GM12891 (cell line): ENCODE measurements around the gene GPS1.

Experiments
- POLR2A ChIP-seq: IDR thresholded peaks from 2 replicates; pipeline ENCODE4 v1.6.1; 2011; ENCODE audit warnings: low read depth, low read length, control low read depth
- POLR2AphosphoS5 ChIP-seq: IDR thresholded peaks from 2 replicates; pipeline ENCODE4 v1.6.1; 2011; ENCODE audit warnings: low read depth, low read length, control low read depth

- TF ChIP-seq POLR2A (no peak), POLR2AphosphoS5 (no peak)
Measured at GRCh38 chr17:82010575-82011525, 40.8 kb upstream of the GPS1 start.
